Mucosa of descending colon (tissue), 3 donors: ENCODE data around the gene LEF1. TPM values are rescaled to one million over a fixed set of nuclear protein-coding genes. Genes with fewer than 3 reads are reported as not detected.

Experiments used
- ATAC-seq: fragments of 200-7000 bp; cut with Tn5 transposase; one replicate; pipeline ENCODE4 v1.9.1; 2020; ENCODE audit warnings: mild to moderate bottlenecking, moderate library complexity
- DNase-seq, 3 donors: peaks; one replicate each; pipeline ENCODE4 v3.0.0-alpha.2; 2020
- H3K36me3 ChIP-seq: fragments of 200-600 bp; one replicate; pipeline ENCODE4 v1.8.0; 2021; ENCODE audit warnings: low read depth, mild to moderate bottlenecking
- H3K4me1 ChIP-seq: fragments of 200-600 bp; one replicate; pipeline ENCODE4 v1.8.0; 2021; ENCODE audit warnings: low read depth, mild to moderate bottlenecking
- H3K4me3 ChIP-seq: fragments of 200-600 bp; one replicate; pipeline ENCODE4 v1.8.0; 2021; ENCODE audit warnings: mild to moderate bottlenecking
- H3K9me3 ChIP-seq: fragments of 200-600 bp; one replicate; pipeline ENCODE4 v1.8.0; 2021; ENCODE audit warnings: mild to moderate bottlenecking
- CTCF ChIP-seq: fragments of 200-600 bp; IDR thresholded peaks from one replicate; pipeline ENCODE4 v1.8.0; 2022; ENCODE audit warnings: antibody characterized with exemption, mild to moderate bottlenecking
- intact Hi-C, 2 donors: fragments of 100-400 bp; cut with DNase I in 1 of 2; cut with micrococcal nuclease in 1 of 2; formaldehyde crosslinking; loops; one replicate each; pipeline versions ENCODE4 v1.11.0 to v1.11.1; 2022; cut with DNase I, micrococcal nuclease
- total RNA-seq, 3 donors: library from RNA; stranded (reverse); fragmentation: NEBNext Ultra II Directional in 2 of 3; extraction: Animal tissue kit (Norgen Biotek cat#: 25700) in 2 of 3; gene quantifications; one replicate each; pipeline versions ENCODE4 v1.2.1 to v1.2.4, GENCODE V29; 2021 to 2023
- donor health status: DM: no; HTN: no; CAD: no; lungs with moderate emphysema.
- donor health status: DM: no; HTN: no; CAD: no.
- donor health status: DM: no; HTN: yes; CAD: no.

Gene LEF1
- total RNA-seq, 3 donors from 2014 or later = 2.2 to 3.9 (median 2.5) TPM

DNA sequence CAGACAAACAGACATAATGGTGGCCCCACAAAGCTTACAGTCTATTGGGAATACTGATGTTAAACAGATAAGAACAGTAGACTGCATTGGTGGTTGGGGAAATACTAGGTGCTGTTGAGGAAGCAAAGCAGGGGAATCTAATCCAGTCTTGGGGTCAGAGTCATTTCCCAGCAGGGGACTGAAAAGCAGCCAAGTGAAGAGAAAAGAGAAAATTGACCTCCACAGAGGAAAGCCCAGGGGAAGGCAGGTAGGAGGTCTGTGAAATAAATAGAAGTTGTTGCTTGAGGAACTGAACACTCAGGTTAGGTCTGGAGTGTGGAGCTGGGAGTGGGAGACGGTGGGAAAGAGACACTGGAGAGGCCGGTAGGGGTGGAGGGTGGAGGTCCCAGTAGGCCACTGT lies 33.0 kb upstream of the LEF1 start:
- Histone ChIP-seq H3K36me3 (no peaks in the 10 kb centered on the region), H3K9me3 (no peaks in the 10 kb centered on the region), H3K4me3 (no peak overlapping the region), H3K4me1 (no peaks in the 10 kb centered on the region)
- intact Hi-C loops = no loop called here
- ATAC-seq (no peak), DNase-seq (no peak)
- no peak for TF ChIP-seq CTCF

GRCh38 chr4:108199881-108200280 lies 31.1 kb upstream of the LEF1 start:
- no peak for ATAC-seq
- no peak for TF ChIP-seq CTCF
- H3K9me3 ChIP-seq = no peaks in the 10 kb centered on the region
- intact Hi-C loops = no loop called here
- H3K4me1 ChIP-seq = no peaks in the 10 kb centered on the region
- no peak for DNase-seq
- no peaks in the 10 kb centered on the region for H3K36me3 ChIP-seq
- no peak overlapping the region for H3K4me3 ChIP-seq

DNA sequence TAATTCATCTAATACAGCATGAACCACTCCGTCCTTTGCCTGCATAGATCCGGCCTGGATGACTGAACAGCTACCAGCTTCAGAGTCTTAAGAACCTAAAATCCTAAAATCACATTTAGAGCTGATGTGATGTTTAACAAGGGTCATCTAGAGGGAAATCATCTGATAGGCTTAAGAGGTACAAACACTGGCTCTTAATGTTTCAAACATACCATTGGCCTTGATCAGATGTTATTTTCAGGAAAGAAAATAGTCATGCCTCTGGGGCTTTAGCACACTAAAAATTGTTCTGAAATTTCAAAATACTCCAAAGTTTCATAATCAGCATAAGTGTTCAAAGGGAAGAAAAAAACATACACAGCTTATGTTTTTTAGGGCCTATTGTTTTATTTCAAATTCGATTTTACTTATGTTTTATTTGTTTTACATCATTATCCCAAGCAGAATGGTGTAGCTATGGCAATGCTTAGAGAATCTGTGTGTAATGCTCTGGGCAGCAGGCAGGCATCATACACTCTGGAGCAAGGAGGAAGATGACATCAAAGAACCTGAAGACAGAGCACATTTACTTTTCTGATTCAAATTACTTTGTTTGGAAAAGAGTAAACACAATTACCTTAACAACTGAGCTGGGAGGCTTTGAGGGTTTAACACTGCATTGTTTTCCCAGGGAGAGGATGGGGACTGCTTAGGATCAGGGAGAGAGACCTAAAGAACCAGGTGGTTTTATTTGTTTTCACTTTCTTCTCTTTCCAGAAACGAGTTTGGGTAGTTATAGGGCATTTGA lies 25.3 kb upstream of the LEF1 start:
- DNase-seq = no peak
- peak; percentile 31 for ATAC-seq
- no peaks in the 10 kb centered on the region for H3K36me3 ChIP-seq
- TF ChIP-seq CTCF = no peak
- no peaks in the 10 kb centered on the region for H3K4me1 ChIP-seq
- no peaks in the 10 kb centered on the region for H3K9me3 ChIP-seq
- H3K4me3 ChIP-seq = no peak overlapping the region
- intact Hi-C loops = loop anchor here in 1 of 2 donors (5.0 kb wide), 1 partner anchor 373 kb away; no protein-coding TSS in a partner anchor

DNA sequence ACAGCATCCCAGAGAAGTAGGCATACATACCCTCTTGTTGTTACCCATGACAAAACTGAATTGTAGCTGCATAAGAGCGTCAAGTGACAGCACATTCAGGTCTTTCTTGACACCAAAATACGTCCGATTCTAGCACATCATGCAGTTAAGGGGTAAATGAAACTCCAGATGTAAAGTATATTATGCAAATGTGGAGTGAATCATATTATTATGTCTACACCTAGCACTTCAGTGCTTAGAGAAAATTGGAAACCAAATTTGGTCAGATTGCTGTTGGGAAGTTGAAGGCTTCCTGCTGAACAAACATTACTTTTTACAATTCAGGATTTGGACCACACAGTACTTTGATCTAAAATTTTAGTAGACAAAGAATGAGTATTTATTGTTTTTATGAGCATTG lies 24.2 kb upstream of the LEF1 start:
- TF ChIP-seq CTCF = no peak
- no peaks in the 10 kb centered on the region for H3K36me3 ChIP-seq

GRCh38 chr4:108192056-108192455 lies 23.3 kb upstream of the LEF1 start:
- H3K4me1 ChIP-seq = no peaks in the 10 kb centered on the region
- no peaks in the 10 kb centered on the region for H3K9me3 ChIP-seq
- intact Hi-C loops = loop anchor here in 1 of 2 donors (5.0 kb wide), 1 partner anchor 375 kb away; no protein-coding TSS in a partner anchor
- no peaks in the 10 kb centered on the region for H3K36me3 ChIP-seq
- DNase-seq (no peak), ATAC-seq (no peak)
- no peak for TF ChIP-seq CTCF
- no peak overlapping the region for H3K4me3 ChIP-seq

More for the DNA sequence above, 24.2 kb upstream of the LEF1 start:
- no peak for ATAC-seq
- Histone ChIP-seq H3K4me3 (no peak overlapping the region), H3K9me3 (no peaks in the 10 kb centered on the region), H3K4me1 (no peaks in the 10 kb centered on the region)
- intact Hi-C loops = loop anchor here in 1 of 2 donors (5.0 kb wide), 1 partner anchor 374 kb away; no protein-coding TSS in a partner anchor
- no peak for DNase-seq
